K562 (cell line): Measurements from ENCODE around the gene ZNF322. TPM values are rescaled to one million over a fixed set of nuclear protein-coding genes. Genes with fewer than 3 reads are reported as not detected.

ENCODE experiments used
- ATF1 ChIP-seq, 2 experiments: fragments of 450-650 bp in 1 of 2; IDR thresholded peaks; 2 replicates each; pipeline ENCODE4 v1.6.1; 2016; ENCODE audit warnings: missing compliant biosample characterization in 1 of 2, missing genetic modification characterization in 1 of 2
- CBX8 ChIP-seq: fragments of 200-600 bp; sonication (generic); IDR thresholded peaks from 2 replicates; pipeline ENCODE4 v1.6.1; 2012; ENCODE audit warnings: borderline replicate concordance, mixed run types, low read depth, mild to moderate bottlenecking, moderate library complexity, mixed read lengths, low read length, control low read depth, inconsistent platforms; ENCODE audit not compliant: poor library complexity, severe bottlenecking; ENCODE audit errors: extremely low read depth
- CCNT2 ChIP-seq: IDR thresholded peaks from 2 replicates; pipeline ENCODE4 v1.6.1; 2011; ENCODE audit warnings: borderline replicate concordance, low read depth, mild to moderate bottlenecking, moderate library complexity, mixed read lengths, low read length; ENCODE audit not compliant: insufficient read length; ENCODE audit errors: extremely low read depth
- CHD1 ChIP-seq: fragments of 200-600 bp; sonication (generic); IDR thresholded peaks from one replicate; pipeline ENCODE4 v1.6.1; 2012; ENCODE audit warnings: mild to moderate bottlenecking, moderate library complexity, low read length, inconsistent platforms
- E2F8 ChIP-seq: fragments of 450-650 bp; IDR thresholded peaks from 2 replicates; pipeline ENCODE4 v1.7.1; 2018; ENCODE audit warnings: mild to moderate bottlenecking, low read depth; ENCODE audit not compliant: partially characterized antibody
- EP400 ChIP-seq: fragments of 450-650 bp; IDR thresholded peaks from 2 replicates; pipeline ENCODE4 v1.6.1; 2017; ENCODE audit warnings: antibody characterized with exemption, mild to moderate bottlenecking, moderate library complexity
- HDGF ChIP-seq: fragments of 450-650 bp; IDR thresholded peaks from 2 replicates; pipeline ENCODE4 v1.6.1; 2016
- JUND ChIP-seq, 2 experiments: IDR thresholded peaks; 2 replicates in 1 of 2; 3 replicates in 1 of 2; pipeline ENCODE4 v1.6.1; 2011; ENCODE audit warnings: borderline replicate concordance in 2 of 2, low read depth in 2 of 2, low read length in 2 of 2, improper control_type of control experiment in 1 of 2, missing biosample characterization in 1 of 2, missing genetic modification characterization in 1 of 2, missing genetic modification reagents in 1 of 2
- MXD1 ChIP-seq: fragments of 250-450 bp; sonication (Bioruptor Pico); IDR thresholded peaks from 2 replicates; pipeline ENCODE4 v1.8.0; 2021; ENCODE audit warnings: borderline replicate concordance, mild to moderate bottlenecking, moderate library complexity; ENCODE audit not compliant: poor library complexity, severe bottlenecking
- SIN3B ChIP-seq: fragments of 450-650 bp; IDR thresholded peaks from 2 replicates; pipeline ENCODE4 v1.6.1; 2017; ENCODE audit warnings: low read depth, mild to moderate bottlenecking, moderate library complexity
- TEAD1 ChIP-seq, 2 experiments: fragments of 450-650 bp in 1 of 2; sonication (generic) in 1 of 2; formaldehyde crosslinking; IDR thresholded peaks; 2 replicates each; pipeline versions ENCODE4 v1.4.0 to v1.8.0; 2020 to 2022; ENCODE audit warnings: mild to moderate bottlenecking in 2 of 2, missing genetic modification reagents in 1 of 2
- ZFPM2 ChIP-seq: fragments of 250-450 bp; sonication (Bioruptor Pico); IDR thresholded peaks from 2 replicates; pipeline ENCODE4 v1.5.1; 2022; ENCODE audit warnings: mild to moderate bottlenecking
- ZKSCAN1 ChIP-seq: fragments of 150-350 bp; IDR thresholded peaks from 2 replicates; pipeline ENCODE4 v1.6.1; 2016; ENCODE audit warnings: low read depth, low read length
- ZNF143 ChIP-seq: sonication (generic); formaldehyde crosslinking; IDR thresholded peaks from 2 replicates; pipeline ENCODE4 v1.9.0; 2022; ENCODE audit warnings: mild to moderate bottlenecking, missing genetic modification reagents
- ZNF431 ChIP-seq: sonication (generic); formaldehyde crosslinking; IDR thresholded peaks from 2 replicates; pipeline ENCODE4 v1.8.0; 2022; ENCODE audit warnings: mild to moderate bottlenecking, missing genetic modification reagents
- ZNF695 ChIP-seq: fragments of 450-650 bp; formaldehyde crosslinking; IDR thresholded peaks from 2 replicates; pipeline ENCODE4 v1.4.0; 2020; ENCODE audit warnings: mild to moderate bottlenecking, moderate library complexity
- ZNF699 ChIP-seq: fragments of 250-450 bp; sonication (Bioruptor Pico); IDR thresholded peaks from 2 replicates; pipeline ENCODE4 v1.8.0; 2021; ENCODE audit warnings: mild to moderate bottlenecking, moderate library complexity; ENCODE audit not compliant: insufficient replicate concordance
- polyA plus RNA-seq, 8 experiments: library from polyadenylated mRNA; depleted of rRNA in 4 of 8; stranded (reverse) in 5 of 8; unstranded in 3 of 8; fragments of >200 nt; fragmentation: Nextera tagmentation in 2 of 8; fragmentation: Illumina TruSeq in 1 of 8; extraction: Ambion mirVana in 2 of 8; extraction: Trizol in 1 of 8; gene quantifications; 2 replicates each; pipeline versions ENCODE4 v1.2.1 to v1.2.3, GENCODE V29; 2011 to 2014; ENCODE audit warnings: inconsistent platforms in 1 of 8, missing spikeins in 1 of 8
- total RNA-seq, 7 experiments: library from RNA; depleted of rRNA in 6 of 7; stranded (reverse); fragments of >200 nt in 6 of 7; fragmentation: Illumina TruSeq in 2 of 7; extraction: Trizol in 2 of 7; gene quantifications; 2 replicates each; pipeline versions ENCODE4 v1.2.1 to v1.2.3, GENCODE V29; 2011 to 2021; ENCODE audit warnings: low replicate concordance in 1 of 7
- TF ChIP-seq, protein P1 (sequence below): fragments of 250-450 bp; sonication (Bioruptor Pico); IDR thresholded peaks from 2 replicates; pipeline ENCODE4 v1.5.0; 2020; ENCODE audit warnings: mild to moderate bottlenecking, borderline replicate concordance
- TF ChIP-seq, protein P2 (sequence below): fragments of 450-650 bp; formaldehyde crosslinking; IDR thresholded peaks from 2 replicates; pipeline ENCODE4 v1.4.0; 2020; ENCODE audit warnings: mild to moderate bottlenecking

Gene ZNF322
- total and polyA plus RNA-seq, 9 of the 15 experiments (the other 6 are each of a cell fraction or from before 2014, with no cell fraction given), result 4.7 to 31.2 (median 18.7) TPM

- no peak for TF ChIP-seq ZKSCAN1
- TF ChIP-seq, protein P1, sequence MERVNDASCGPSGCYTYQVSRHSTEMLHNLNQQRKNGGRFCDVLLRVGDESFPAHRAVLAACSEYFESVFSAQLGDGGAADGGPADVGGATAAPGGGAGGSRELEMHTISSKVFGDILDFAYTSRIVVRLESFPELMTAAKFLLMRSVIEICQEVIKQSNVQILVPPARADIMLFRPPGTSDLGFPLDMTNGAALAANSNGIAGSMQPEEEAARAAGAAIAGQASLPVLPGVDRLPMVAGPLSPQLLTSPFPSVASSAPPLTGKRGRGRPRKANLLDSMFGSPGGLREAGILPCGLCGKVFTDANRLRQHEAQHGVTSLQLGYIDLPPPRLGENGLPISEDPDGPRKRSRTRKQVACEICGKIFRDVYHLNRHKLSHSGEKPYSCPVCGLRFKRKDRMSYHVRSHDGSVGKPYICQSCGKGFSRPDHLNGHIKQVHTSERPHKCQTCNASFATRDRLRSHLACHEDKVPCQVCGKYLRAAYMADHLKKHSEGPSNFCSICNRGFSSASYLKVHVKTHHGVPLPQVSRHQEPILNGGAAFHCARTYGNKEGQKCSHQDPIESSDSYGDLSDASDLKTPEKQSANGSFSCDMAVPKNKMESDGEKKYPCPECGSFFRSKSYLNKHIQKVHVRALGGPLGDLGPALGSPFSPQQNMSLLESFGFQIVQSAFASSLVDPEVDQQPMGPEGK (CRISPR knock-in tag), result peak; percentile 73; the same call in 1 of the 2 replicates
- TF ChIP-seq JUND (IDR thresholded peaks at IDR 0.05; ENCODE audit: borderline replicate concordance, low read depth, low read length), result no peak
- peak; percentile 23; the same call in 1 of the 3 replicates for TF ChIP-seq JUND (tag; IDR thresholded peaks at IDR 0.05; ENCODE audit: borderline replicate concordance, low read depth, low read length)
- no peak for TF ChIP-seq ZNF143
- TF ChIP-seq ATF1 (CRISPR knock-in tag; IDR thresholded peaks at IDR 0.05), result no peak
- TF ChIP-seq ATF1 (tag; IDR thresholded peaks at IDR 0.05), result peak; percentile 51; the same call in 1 of the 2 replicates
- no peak for TF ChIP-seq CCNT2
- TF ChIP-seq CHD1, result no peak
- peak in 1 of 2 experiments; percentile 91; a peak in 2 of 4 replicates for TF ChIP-seq TEAD1 (CRISPR knock-in tag; IDR thresholded peaks at IDR 0.05)
- no peak for TF ChIP-seq ZNF699 (CRISPR knock-in tag)
- TF ChIP-seq, protein P2, sequence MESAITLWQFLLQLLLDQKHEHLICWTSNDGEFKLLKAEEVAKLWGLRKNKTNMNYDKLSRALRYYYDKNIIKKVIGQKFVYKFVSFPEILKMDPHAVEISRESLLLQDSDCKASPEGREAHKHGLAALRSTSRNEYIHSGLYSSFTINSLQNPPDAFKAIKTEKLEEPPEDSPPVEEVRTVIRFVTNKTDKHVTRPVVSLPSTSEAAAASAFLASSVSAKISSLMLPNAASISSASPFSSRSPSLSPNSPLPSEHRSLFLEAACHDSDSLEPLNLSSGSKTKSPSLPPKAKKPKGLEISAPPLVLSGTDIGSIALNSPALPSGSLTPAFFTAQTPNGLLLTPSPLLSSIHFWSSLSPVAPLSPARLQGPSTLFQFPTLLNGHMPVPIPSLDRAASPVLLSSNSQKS (CRISPR knock-in tag), result no peak
- no peak; the same call in 1 of the 2 replicates for TF ChIP-seq EP400
- 0 out of 2 replicates have a peak, but pooled peaks have one; percentile 26 for TF ChIP-seq ZNF695 (CRISPR knock-in tag)
- no peak for TF ChIP-seq MXD1 (CRISPR knock-in tag)
- no peak for TF ChIP-seq SIN3B
- TF ChIP-seq HDGF, result no peak
- TF ChIP-seq E2F8, result no peak
- TF ChIP-seq CBX8, result no peak
- TF ChIP-seq ZNF431 (CRISPR knock-in tag), result no peak
- no peak for TF ChIP-seq ZFPM2 (CRISPR knock-in tag)
Measured at GRCh38 chr6:26593278-26594130, 66.0 kb downstream of the ZNF322 start (continued).
